ENCODE results near the gene ZBED2.
"Not testable (repeated sequence)": the region's sequence is repeated elsewhere in the genome, so short reads cannot be mapped to it uniquely, and the experiment has no call there.

Gene ZBED2, protein sequence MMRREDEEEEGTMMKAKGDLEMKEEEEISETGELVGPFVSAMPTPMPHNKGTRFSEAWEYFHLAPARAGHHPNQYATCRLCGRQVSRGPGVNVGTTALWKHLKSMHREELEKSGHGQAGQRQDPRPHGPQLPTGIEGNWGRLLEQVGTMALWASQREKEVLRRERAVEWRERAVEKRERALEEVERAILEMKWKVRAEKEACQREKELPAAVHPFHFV

DNA sequence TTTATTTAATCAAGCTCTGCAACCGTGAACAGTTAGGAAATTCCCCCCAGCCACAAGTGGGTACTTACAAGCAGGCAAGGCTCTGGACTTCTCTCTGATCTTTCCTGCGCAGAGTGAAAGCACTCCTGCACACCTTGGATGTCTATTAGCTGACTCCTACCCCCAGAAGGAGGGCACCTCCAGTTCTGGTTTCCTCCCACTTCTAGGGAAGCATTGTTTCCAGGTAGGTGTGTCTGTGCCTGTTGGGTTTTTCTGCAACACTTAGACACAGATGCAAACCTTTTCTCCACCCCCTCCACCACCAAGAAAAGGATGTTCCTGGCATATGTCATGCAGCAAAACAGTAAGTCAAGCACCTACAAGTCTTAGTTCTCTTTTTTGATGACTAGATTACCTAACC is at the start of gene ZBED2:
ZBED2 (minus strand) TSS at position 115 of the 400 bp plus-strand sequence. CDS start 1,145 bp downstream, outside the sequence.
- peak within 1 kb of the TSS; percentile 98 for H3K4me3 Mint-ChIP-seq
- peaks cover 74% of the 10 kb centered on the region for H3K36me3 Mint-ChIP-seq (ENCODE audit: low read depth)
- H3K27me3 Mint-ChIP-seq: no peaks in the 10 kb centered on the region
- H3K4me1 Mint-ChIP-seq (ENCODE audit: low read depth): peaks cover 81% of the 10 kb centered on the region
- peak within 1 kb of the TSS; percentile 99 for H3K27ac Mint-ChIP-seq
- H3K9me3 Mint-ChIP-seq: no peaks in the 10 kb centered on the region

DNA sequence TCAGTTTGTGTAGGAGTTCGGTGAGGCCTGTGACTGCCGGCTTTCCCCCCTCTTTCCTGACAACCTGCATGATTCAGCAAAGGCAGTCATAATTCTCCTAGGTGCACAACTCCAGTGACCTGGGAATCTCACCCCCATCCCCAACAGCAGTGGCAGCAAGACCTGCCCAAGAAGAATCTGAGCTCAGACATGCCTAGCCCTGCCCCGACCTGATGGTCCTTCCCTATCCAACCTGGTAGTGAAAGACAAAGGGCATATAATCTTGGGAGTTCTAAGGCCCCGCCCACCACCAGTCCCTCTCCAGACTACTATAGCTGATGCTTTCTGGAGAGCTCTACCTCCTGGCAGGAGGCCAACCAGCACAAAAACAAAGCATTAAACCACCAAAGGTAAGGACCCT is 44.2 kb upstream of the ZBED2 start:
- H3K4me3 Mint-ChIP-seq: no peak overlapping the region
- peaks cover 64% of the 10 kb centered on the region for H3K36me3 Mint-ChIP-seq (ENCODE audit: low read depth)
- H3K4me1 Mint-ChIP-seq (ENCODE audit: low read depth): no peaks in the 10 kb centered on the region
- H3K27me3 Mint-ChIP-seq: no peaks in the 10 kb centered on the region
- H3K27ac Mint-ChIP-seq: no peak overlapping the region
- peaks cover 17% of the 10 kb centered on the region for H3K9me3 Mint-ChIP-seq

DNA sequence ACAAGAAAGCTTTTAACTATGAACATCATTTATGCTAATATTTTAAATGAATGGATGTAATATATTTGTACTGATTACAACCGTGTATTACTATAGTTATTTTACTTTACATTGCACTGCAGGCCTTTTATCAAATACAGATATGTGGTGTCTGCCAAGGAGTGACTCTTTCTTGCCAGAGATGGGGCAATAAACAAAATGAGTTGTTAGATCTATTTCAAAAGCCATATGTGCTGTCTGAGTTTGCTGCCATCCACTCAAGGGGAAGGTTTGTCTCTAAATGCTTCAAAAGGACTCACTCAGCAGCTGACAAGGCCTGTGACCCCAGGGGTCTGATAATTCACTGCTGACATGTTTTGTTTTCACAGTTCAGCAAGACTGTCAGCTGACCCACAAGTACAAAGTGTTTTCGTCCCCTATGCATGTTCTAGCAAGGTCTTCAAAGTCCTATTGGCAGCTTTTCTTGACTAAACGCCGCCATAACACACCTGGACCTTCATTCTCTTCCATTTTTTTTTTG is 41.3 kb upstream of the ZBED2 start:
- Mint-ChIP-seq H3K4me3 (no peak overlapping the region), H3K27ac (no peak overlapping the region), H3K36me3 (ENCODE audit: low read depth) (peaks cover 47% of the 10 kb centered on the region), H3K9me3 (peaks cover 14% of the 10 kb centered on the region), H3K27me3 (no peaks in the 10 kb centered on the region), H3K4me1 (ENCODE audit: low read depth) (no peaks in the 10 kb centered on the region)

GRCh38 chr3:111635403-111635802 is 40.3 kb upstream of the ZBED2 start:
- H3K36me3 Mint-ChIP-seq (ENCODE audit: low read depth): peaks cover 43% of the 10 kb centered on the region
- H3K4me1 Mint-ChIP-seq (ENCODE audit: low read depth): no peaks in the 10 kb centered on the region
- H3K27me3 Mint-ChIP-seq: no peaks in the 10 kb centered on the region
- no peak overlapping the region for H3K27ac Mint-ChIP-seq
- peaks cover 7% of the 10 kb centered on the region for H3K9me3 Mint-ChIP-seq
- no peak overlapping the region for H3K4me3 Mint-ChIP-seq

DNA sequence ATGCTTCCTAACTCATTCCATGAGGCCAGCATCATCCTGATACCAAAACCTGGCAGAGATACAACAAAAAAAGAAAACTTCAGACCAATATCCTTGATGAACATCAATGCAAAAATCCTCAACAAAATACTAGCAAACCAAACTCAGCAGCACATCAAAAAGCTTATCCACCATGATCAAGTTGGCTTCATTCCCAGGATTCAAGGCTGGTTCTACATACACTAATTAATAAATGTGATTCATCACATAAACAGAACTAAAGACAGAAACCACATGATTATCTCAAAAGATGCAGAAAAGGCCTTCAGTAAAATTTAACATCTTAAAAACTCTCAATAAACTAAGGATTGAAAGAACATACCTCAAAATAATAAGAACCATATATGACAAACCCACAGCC is 35.5 kb upstream of the ZBED2 start:
- not testable (repeated sequence) for H3K4me3 Mint-ChIP-seq; H3K9me3 Mint-ChIP-seq; H3K27ac Mint-ChIP-seq; H3K27me3 Mint-ChIP-seq; H3K4me1 Mint-ChIP-seq (ENCODE audit: low read depth)
- peaks cover 41% of the 10 kb centered on the region for H3K36me3 Mint-ChIP-seq (ENCODE audit: low read depth)

GRCh38 chr3:111629018-111629417 is 33.9 kb upstream of the ZBED2 start:
- not testable (repeated sequence) for H3K9me3 Mint-ChIP-seq, H3K27ac Mint-ChIP-seq, H3K27me3 Mint-ChIP-seq, H3K4me3 Mint-ChIP-seq
- H3K4me1 Mint-ChIP-seq (ENCODE audit: low read depth): peaks cover 15% of the 10 kb centered on the region
- peaks cover 53% of the 10 kb centered on the region for H3K36me3 Mint-ChIP-seq (ENCODE audit: low read depth)

DNA sequence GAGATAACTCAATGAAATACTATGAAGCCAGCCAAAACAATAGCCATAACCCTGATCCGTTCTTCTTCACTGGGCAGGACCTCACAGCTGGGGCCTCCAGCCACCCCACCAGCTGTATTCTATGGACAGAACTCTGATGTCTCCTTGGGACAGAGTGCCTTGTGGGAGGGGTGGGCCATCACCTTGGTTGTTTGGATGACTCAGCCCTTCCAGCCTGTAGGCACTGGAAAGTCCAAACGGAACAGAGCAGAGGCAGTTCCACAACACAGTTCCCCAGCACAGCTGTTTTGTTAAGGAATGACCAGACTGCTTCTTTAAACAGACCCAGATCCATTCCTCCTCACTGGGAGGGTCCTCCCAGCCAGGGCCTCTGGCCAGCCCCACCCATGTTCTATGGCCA is 31.9 kb upstream of the ZBED2 start:
- Mint-ChIP-seq H3K9me3 (peaks cover 6% of the 10 kb centered on the region), H3K27me3 (no peaks in the 10 kb centered on the region), H3K27ac (peak overlapping the region; percentile 34), H3K4me3 (no peak overlapping the region), H3K36me3 (ENCODE audit: low read depth) (peaks cover 52% of the 10 kb centered on the region), H3K4me1 (ENCODE audit: low read depth) (peaks cover 15% of the 10 kb centered on the region)

DNA sequence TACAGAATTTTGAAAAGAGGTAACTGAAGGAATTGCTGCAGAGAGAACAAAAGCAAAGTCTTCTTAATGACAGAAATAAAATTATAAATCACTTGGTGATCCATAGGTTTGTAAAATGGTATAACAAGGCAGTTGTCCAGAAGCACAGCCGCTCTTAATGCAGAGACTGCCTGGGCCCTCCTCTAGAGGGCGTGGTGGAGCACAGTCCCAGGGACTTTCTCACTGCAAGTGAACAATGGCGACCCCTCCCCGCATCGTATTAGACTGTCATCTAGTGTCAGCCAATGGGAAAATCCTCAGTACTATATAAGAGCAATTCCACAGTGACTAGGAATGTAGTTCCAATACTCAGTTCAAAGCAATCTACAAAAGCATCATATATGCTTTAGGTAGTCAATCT is 26.4 kb upstream of the ZBED2 start:
- H3K4me3 Mint-ChIP-seq: no peak overlapping the region
- H3K36me3 Mint-ChIP-seq (ENCODE audit: low read depth): peaks cover 19% of the 10 kb centered on the region
- H3K27me3 Mint-ChIP-seq: no peaks in the 10 kb centered on the region
- no peak overlapping the region for H3K27ac Mint-ChIP-seq
- H3K9me3 Mint-ChIP-seq: no peaks in the 10 kb centered on the region
- peaks cover 50% of the 10 kb centered on the region for H3K4me1 Mint-ChIP-seq (ENCODE audit: low read depth)

- Mint-ChIP-seq H3K9me3 (no peaks in the 10 kb centered on the region), H3K36me3 (ENCODE audit: low read depth) (peaks cover 20% of the 10 kb centered on the region), H3K4me1 (ENCODE audit: low read depth) (peaks cover 66% of the 10 kb centered on the region), H3K4me3 (no peak overlapping the region), H3K27ac (no peak overlapping the region), H3K27me3 (no peaks in the 10 kb centered on the region)
Measured at GRCh38 chr3:111619833-111620232, 24.7 kb upstream of the ZBED2 start.

DNA sequence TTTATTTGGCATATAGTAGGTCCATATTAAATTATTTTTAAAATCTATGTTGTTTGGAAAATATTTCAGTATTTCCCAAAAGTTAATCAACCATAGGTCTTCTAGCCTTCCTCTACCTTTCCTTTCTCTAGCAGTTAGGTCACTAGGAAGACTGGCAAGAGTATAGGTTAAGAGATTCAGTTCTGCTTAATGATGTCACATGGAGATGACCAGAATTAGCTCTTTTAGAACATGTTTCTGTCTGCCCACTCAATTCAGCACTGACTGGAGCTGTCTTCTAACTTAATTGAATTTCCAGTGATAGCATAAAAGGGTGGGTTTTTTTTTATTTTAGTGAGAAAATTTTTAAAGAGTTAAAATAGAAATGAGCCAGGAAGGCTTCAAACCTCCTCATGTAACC is 23.8 kb upstream of the ZBED2 start:
- Mint-ChIP-seq H3K4me3 (no peak overlapping the region), H3K36me3 (ENCODE audit: low read depth) (peaks cover 20% of the 10 kb centered on the region), H3K27me3 (no peaks in the 10 kb centered on the region), H3K27ac (peak overlapping the region; percentile 58), H3K4me1 (ENCODE audit: low read depth) (peaks cover 68% of the 10 kb centered on the region), H3K9me3 (no peaks in the 10 kb centered on the region)

GRCh38 chr3:111617912-111618601 is 22.9 kb upstream of the ZBED2 start:
- no peaks in the 10 kb centered on the region for H3K9me3 Mint-ChIP-seq
- no peaks in the 10 kb centered on the region for H3K27me3 Mint-ChIP-seq
- peak overlapping the region; percentile 98 for H3K27ac Mint-ChIP-seq
- H3K36me3 Mint-ChIP-seq (ENCODE audit: low read depth): peaks cover 29% of the 10 kb centered on the region
- H3K4me3 Mint-ChIP-seq: peak overlapping the region; percentile 19
- H3K4me1 Mint-ChIP-seq (ENCODE audit: low read depth): peaks cover 77% of the 10 kb centered on the region

- no peak overlapping the region for H3K4me3 Mint-ChIP-seq
- no peaks in the 10 kb centered on the region for H3K9me3 Mint-ChIP-seq
- peak overlapping the region; percentile 98 for H3K27ac Mint-ChIP-seq
- H3K27me3 Mint-ChIP-seq: no peaks in the 10 kb centered on the region
- H3K36me3 Mint-ChIP-seq (ENCODE audit: low read depth): peaks cover 35% of the 10 kb centered on the region
- H3K4me1 Mint-ChIP-seq (ENCODE audit: low read depth): peaks cover 83% of the 10 kb centered on the region
Measured at GRCh38 chr3:111617406-111617805, 22.3 kb upstream of the ZBED2 start.

GRCh38 chr3:111616417-111617105 is 21.4 kb upstream of the ZBED2 start:
- Mint-ChIP-seq H3K4me1 (ENCODE audit: low read depth) (peaks cover 89% of the 10 kb centered on the region), H3K9me3 (no peaks in the 10 kb centered on the region), H3K36me3 (ENCODE audit: low read depth) (peaks cover 44% of the 10 kb centered on the region), H3K4me3 (peak overlapping the region; percentile 28), H3K27ac (peak overlapping the region; percentile 98), H3K27me3 (no peaks in the 10 kb centered on the region)

- Mint-ChIP-seq H3K4me3 (peak overlapping the region; percentile 63), H3K9me3 (no peaks in the 10 kb centered on the region), H3K27ac (peak overlapping the region; percentile 98), H3K36me3 (ENCODE audit: low read depth) (peaks cover 51% of the 10 kb centered on the region), H3K27me3 (no peaks in the 10 kb centered on the region), H3K4me1 (ENCODE audit: low read depth) (peaks cover 93% of the 10 kb centered on the region)
Measured at GRCh38 chr3:111615880-111616279, 20.7 kb upstream of the ZBED2 start.

GRCh38 chr3:111613294-111613693 is 18.1 kb upstream of the ZBED2 start:
- H3K36me3 Mint-ChIP-seq (ENCODE audit: low read depth): peaks cover 72% of the 10 kb centered on the region
- peak overlapping the region; percentile 85 for H3K4me3 Mint-ChIP-seq
- no peaks in the 10 kb centered on the region for H3K27me3 Mint-ChIP-seq
- H3K4me1 Mint-ChIP-seq (ENCODE audit: low read depth): peaks cover 100% of the 10 kb centered on the region
- peak overlapping the region; percentile 98 for H3K27ac Mint-ChIP-seq
- peaks cover 4% of the 10 kb centered on the region for H3K9me3 Mint-ChIP-seq
